NOMO-1 (cell line): ENCODE data around the gene CAPZB.
"Not testable (repeated sequence)": the region's sequence is repeated elsewhere in the genome, so short reads cannot be mapped to it uniquely, and the experiment has no call there.

ENCODE experiments used
- DNase-seq, 2 experiments: peaks; one replicate each; lab custom pipeline; 2025; ENCODE audit not compliant: unreplicated experiment in 2 of 2; lab: John Stamatoyannopoulos, UW

Gene CAPZB

DNA sequence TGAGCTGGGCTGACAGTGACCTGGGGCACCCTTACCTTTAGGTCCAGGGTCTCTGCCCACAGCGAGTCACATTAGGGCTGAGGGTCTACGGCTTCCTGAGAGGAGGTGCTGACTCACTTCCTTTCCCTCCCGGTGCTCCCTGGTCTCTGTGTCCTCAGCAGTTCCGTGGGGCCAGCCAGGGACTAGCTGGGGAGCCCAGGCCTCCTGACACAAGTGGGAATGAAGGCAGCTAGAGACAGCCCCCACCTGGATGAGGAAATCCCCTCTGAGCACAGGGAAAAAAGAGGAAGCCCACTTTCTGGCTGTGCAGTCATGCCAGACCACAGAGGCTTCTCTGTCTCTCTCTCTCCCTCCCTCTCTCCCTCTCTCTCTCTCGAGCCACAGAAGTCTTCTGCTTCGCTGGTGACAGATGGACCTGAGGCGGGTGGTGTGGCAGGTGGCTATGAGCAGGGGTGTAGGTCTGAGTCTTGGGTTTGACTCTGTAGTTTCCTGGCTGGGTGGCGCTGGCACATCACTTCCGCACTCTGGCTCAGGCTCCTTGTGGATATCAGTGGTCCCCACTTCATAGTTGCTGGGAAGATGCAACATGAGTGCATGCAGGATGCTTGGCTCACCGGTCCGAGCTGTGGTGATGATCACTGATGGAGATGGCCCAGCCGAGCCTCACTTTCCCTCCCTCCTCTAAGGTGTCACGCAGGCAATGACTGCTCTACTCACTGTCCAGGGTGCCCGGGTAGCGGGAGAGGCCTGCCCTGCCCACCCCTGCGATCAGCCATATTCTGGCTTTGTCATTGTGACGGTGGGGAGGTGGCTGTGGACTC is 169.8 kb downstream of the CAPZB start:
- peak; percentile 73 to 76 for DNase-seq

DNA sequence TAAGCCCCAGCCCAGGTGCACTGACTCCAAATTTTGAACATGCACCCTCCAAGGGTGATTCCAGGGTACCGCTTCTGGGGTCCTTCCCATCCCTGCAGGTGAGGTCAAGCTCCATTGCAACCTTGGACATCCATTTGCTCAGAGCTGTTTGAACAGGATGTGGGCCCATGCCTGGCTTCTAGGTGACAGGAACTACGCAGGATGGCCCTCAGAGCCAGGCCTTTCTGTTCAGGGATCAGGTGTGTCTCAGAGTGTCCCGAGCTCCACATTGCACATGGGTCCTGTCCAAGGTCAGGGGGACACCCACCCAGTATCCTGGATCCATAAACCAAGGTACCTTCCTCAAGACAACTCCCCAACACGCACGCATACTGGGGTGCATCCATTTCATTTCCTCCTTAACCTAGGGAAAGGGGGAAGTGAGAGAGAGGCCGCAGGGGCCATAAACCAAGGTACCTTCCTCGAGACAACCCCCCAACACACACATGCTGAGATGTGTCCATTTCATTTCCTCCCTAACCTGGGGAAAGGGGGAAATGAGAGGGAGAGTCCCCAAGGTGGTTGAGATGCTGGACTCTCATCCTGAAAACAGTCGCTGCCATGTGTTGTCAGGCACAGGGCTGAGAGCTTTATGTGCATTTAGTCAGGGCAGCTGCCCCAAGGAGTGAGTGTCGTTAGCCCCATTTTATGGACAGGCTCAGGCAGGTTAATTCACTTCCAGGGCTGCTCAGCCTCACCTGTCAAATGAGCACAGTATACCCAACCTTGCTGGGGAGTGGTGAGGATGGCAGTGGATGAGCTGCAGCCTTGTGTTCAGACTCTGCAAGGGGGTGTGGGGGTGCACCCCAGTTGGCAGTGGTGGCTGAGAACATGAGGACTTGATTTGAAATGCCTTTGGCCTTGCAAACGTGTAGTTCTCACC is 171.1 kb downstream of the CAPZB start:
- peak; percentile 37 to 56 for DNase-seq

DNA sequence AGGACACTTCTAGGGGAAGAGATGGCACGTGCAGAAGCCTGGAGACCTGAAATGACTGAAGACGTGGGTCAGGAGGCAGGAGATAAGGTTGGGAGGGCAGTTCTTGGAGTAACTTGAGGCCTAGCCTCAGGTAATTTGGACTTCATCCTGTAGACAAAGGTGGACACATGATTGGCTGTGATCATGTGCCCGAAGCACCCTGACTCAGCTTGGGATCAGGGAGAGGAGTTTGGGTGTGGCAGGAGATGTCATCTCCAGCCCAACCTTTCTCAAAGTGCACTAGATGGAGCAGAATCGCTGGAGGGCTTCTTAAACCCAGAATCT is 171.7 kb downstream of the CAPZB start:
- DNase-seq: no peak

DNA sequence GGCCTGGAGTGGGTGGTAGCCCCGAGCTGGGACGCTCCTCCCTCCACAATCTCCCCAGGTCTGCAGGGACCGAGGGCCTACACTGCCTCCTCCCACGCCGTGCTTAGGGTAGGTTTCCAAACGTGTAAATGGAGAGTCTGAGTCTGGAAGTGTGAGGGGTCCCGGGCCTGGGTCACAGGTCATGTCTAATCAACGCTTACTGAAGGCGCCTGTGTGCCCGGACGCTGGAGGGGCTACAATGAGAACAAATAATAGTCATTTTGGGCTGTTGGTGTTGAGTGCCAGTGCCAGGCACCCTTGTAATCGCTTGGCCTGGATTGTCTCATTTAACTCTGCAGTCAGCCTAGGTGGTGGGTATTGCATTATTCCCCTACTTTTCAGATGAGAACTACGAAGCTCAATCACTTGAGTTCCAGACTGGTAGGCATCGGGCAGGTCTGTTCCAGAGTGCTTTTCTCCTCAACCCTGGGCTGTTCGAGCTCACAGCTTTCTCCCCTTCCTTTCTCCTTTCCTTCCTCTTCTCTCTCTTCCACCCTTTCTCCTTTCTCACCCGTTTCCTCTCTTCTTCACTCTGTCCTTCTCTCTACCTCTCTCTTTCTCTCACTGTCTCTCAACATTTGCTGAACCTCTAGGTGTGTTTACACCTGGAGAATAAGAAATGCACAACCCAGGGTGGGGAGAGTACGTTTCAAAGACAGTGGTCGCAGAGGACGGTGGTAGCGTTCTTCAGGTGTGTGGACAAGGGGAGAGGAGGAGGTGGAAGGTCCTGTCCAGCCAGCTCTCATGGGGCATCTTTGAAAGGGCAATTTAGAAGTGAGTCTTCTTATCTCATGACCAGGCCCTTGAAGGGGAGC is 172.3 kb downstream of the CAPZB start:
- DNase-seq: peak in 1 of 2 experiments; percentile 25

DNA sequence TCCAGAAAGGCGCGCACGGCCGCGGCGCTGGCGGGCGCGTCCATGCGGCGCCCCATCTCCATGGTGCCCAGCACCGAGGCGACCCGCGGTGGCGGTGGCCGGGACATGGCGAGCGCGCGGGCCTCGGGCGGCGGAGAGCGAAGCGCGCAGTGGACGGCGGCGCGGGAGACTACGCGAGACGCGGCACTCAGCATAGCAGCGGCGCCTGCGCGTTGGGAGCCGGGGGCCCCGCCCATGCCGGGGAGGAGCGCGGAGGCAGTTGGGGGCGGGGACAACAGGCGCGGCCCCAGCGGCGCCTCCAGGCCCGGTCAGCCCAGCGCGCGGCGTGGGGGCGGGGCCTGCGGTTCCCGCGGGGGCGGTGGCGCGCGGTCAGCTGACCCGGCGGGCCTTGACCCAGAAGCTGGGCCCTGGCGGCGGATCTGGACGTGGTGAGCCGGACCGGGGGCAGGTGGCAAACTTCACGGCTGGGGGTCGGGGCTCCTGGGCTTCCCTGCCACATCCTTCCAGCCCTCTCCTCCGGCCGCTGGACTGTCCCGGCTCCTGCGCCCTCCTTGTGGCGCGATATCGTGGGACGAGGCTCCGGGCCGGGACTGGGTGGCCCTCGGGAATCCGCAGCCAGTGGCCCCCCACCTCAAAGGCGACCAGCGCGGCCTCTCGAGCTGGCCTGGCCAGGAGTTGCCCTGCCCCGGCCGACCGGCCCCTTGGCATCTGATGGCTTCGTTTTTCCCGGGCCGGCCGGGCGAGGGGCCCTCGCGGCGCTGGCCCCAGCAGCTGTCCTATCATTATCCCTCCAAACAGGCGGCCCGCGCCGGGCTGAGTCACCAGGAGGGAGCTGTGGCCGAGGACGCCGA is 173.2 kb downstream of the CAPZB start, which contains the start of the genes AKR7A2 and SLC66A1:
Gene AKR7A2 (minus strand): TSS at position 214 of the 851 bp plus-strand sequence. CDS start 20 bp downstream, at position 194.
Gene SLC66A1 (plus strand): TSS at position 396 of the 851 bp plus-strand sequence. CDS start 5,352 bp downstream, outside the sequence.
- DNase-seq: peak; percentile 83 to 92

DNA sequence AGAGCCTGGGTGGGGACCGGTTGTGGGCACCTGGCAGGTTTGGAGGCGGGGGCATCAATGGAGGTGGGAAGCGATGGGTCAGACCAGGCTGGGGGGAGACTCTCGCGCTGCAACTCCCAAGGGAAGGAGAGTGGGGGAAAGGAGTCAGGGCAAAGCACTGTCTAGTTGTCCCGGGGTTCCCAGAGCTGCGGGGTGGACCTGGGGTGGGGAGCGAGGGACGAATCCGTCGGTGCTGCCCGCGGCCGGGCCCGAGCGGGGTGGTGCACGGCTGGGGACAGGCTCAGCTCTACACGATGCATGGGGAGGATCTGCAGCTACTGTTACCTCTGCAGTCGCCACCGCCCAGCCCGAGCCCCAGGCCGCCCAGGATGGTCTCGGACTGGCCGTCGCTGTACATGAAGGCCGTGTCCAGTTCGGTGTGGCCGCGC is 173.8 kb downstream of the CAPZB start:
- no peak for DNase-seq

DNA sequence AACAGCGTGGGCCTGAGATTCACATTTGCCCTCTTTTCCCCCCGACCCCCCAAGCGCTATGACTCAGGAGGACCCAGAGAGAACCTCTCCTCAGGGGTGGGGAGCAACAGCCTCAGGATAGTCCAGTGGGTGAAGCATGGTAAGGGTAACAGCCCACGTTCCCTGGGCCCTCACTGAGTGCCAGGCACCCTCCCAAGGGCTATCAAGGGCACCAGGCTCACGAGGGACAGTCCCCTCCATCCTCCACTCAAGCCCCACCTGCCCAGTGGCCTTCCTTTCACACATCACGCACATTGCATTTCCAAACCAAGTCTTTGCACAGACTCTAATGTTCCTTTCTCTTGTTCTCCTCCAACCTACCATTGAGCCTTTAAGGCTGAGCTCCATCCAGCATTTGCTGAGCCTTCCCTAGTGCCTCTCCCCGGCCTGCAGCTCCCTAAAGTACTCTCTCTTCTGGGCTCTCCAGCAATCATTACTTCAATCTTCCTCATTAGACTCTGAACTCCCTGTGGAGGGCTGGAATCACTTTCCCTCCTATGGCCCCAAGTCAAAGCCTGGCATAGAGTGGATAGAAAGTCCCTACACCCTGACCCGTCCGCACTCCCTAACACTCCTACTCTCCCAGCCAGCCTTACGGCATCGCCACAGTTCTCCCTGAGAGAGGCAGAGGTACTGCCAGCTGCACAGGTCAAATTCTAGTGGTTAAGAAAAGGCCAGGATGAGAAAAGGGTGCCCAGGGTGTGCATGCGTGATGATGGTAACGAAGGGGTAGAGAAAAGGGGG is 174.4 kb downstream of the CAPZB start:
- DNase-seq: peak in 1 of 2 experiments; percentile 8

DNA sequence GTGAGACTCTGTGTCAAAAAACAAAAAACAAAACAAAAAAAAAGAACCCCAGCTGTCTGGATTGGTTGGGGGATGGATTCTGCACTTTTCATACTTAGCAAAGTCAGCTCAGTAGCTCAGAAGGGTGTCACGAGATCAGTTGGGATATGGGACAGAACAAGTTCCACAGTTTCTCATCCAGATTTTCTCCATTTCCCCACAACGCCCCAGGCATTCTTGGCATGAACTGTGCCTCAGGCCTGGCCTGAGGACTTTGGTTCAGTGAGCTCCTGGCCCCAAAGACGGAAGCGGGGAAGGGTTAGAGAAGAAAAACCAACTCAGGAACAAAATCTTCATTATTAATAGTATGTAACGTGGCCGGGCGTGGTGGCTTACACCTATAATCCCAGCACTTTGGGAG is 175.3 kb downstream of the CAPZB start:
- no peak for DNase-seq

DNA sequence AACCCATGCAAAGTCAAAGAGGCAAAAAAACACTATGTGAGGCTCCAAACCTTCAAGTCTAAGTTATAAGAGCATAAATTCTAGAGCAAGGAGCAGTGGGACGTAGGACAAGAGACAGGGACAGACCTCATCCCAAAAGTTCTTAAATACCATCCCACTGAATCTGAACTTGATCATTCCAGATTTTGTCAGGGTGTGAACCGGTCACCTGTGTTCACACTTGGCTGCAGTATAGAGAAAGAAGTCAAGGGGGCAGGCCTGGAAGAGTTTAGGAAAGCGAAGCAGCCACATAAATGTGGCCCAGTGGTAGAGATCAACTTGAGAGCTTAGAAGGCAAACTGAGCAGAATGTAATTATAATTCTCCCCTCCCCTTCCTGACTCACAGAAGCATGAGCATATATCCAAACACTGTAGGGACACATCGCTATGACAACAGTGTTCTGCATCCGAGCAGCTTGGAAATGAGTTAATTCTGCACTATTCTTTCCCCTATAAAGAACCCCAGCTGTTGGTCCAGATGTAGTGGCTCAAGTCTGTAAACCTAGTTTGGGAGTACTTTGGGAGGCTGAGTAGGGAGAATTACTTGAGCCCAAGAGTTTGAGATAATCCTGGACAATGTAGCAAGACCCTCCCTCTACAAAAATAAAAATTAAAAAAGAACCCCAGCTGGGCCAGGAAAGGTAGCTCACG is 176.1 kb downstream of the CAPZB start:
- no peak for DNase-seq

DNA sequence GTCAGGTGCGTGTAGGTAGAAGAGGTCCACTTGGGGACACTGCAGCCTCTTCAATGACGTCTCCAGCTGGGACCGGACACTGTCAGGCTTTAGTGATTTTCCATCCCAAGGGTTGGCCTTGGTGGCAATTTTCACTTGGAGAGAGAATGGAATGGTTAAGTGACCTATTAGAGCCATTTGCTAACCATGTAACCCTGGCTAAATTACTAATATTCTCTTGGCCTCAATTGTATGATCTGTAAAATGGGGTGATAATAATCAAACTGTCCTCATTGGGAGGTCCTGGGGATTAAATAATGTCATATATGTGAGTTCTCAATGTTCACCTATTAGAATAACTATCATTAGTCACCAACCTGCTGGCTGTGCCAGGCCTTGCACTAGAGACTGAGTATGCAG is 176.8 kb downstream of the CAPZB start:
- no peak for DNase-seq

DNA sequence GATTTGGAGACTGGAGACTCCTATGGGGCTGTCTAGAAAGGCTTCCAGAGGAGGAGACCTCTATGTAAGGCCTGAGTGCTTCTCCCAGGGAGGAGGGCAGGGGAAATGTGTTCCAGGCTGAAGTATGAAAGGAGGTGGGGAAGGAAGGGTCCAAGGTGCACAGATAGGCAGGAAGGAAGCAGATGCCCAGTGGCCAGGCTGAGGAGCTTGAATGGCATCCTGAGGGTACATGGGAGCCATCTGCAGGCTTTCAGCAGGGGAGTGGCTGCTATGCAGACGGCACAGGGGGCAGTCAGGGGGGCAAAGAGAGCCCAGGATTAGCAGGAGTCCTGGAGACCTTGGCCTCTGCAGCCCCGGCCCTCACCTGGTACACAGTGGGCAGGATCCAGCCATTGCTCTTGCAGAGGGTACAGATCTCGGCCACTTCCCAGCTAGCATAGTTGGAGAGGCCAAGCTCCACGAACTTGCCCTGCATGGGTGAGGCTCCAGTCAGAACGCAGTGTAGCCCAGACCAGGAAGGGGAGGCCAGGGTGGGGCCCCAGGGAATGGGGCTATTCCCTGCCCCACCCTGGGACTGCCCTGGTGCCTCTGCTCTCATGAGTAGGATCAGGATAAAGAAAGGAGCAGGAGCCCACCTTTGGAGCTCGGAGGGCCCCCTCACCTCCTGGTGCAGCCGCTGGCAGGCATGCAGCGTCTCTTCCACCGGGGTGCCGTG is 177.4 kb downstream of the CAPZB start:
- DNase-seq: no peak

DNA sequence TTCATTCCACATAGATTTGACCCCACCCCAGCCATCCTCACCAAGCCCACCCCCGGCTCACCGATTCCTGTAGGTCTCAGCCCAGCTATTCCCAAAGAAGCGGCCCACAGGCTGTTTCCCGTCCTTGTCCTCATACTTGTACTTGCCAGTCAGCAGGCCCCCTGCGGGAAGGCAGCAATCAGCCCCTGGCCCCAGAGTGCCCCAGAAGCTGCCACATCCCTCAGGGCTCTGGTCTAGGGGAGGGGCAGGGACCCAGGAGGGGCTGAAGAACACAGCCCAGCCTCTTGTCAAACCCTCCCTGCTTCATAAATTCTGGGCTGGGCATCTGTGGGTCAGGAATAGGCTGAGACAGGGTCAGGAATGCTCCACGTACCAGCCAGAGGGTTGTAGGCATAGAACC is 178.4 kb downstream of the CAPZB start:
- DNase-seq: no peak

DNA sequence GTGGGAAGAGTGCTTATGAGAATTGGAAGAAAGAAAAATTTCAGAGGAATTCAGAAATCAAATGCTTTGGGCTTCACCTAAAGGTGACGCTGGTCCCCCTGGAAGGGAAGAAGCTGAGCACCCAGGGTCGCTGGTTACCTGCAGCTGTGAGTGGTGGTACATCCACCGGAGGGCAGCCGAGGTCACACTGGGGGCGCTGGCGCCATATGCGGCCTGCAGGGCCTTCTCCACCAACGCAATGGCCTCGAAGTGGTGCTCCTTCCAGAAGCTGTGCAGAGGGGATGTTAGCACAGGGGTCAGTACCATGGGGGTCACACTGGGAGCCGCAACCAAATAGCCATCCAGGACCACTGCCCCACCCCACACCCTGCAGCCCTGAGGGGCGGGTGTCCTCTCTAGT is 179.5 kb downstream of the CAPZB start:
- DNase-seq: no peak

DNA sequence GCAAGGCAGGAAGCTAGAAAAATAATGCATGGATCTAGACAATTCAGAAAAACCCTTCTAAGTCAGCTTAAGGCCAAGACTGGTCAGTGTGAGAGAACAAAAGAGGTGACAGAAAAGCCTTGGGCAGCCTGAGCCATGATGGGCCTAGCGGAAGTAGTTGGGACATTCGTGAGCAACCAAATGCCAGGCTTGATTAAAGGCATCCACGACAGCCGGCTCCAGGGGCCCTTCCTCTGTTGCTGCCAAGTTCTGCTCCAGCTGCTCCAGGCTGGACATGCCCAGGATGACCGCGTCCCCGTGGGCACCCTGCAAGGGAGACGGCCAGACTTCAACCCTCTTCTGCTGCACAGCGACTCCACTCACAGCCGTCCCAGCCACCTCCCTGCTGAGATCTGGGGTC is 181.3 kb downstream of the CAPZB start:
- not testable (repeated sequence) for DNase-seq

DNA sequence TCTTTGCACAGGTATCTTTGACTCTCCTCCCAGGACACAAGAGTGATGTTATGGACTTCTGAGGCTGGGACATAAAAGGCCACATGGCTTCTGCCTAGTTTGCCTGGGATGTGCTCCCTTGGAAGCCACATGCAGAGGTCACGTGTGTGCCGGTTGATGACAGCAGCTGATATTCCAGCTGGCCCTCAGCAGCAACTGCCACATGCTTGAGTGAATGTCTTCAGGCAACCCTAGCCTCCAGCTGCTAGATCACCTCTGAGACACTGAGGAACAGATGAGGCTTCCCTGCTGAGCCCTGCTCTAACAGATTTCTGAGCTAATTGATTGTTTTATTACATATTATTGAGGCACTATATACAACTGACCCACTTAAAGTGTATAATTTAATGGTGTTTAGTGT is 185.1 kb downstream of the CAPZB start:
- no peak for DNase-seq

DNA sequence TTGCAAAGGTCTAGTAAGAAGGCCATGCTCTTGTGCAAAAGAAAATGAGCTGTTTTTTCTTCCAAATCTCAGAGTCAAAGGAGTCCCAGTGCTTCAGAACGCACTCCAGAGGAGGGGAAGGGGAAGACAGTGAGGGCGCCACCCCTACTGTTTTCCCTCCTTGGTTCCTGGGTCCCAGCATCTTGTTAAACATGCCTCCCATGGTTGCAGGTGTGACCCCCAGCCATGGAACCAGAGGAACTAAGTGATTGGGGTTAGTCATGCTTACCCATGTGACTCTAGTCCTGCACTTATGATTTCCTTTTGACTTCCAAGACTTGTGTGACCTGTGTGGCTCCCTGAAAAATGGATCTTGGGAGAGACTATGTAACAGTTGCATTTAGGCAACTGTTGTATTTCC is 190.7 kb downstream of the CAPZB start:
- DNase-seq: no peak

DNA sequence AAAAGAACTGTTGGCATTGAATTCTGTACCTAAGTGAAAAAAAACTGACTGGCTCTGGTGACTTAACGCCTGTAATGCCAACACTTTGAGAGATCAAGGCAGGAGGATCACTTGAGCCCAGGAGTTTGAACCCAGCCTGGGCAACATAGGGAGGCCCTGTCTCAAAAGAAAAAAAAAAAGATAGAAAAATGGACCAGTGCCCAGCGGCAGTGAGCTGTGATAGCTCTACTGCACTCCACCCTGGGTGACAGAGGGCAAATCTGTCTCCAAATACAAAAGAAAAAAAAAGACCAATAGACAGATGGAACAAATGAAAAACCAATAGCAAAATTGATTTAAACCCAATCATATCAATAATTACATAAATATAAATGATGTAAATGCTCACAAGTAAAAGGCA is 196.1 kb downstream of the CAPZB start:
- no peak for DNase-seq
